ENCODE measurements around the gene PRDM15.

- TF ChIP-seq POLR2AphosphoS5 (IDR thresholded peaks at IDR 0.05; ENCODE audit: low read depth, low read length): no peak
- TF ChIP-seq CTCF (IDR thresholded peaks at IDR 0.05 in 2 of 3, conservative IDR thresholded peaks at IDR 0.05 in 1 of 3; ENCODE audit: borderline replicate concordance in 1 of 3, insufficient read depth in 1 of 3, low read depth in 2 of 3, low read length in 2 of 3): no peak
- no peak for TF ChIP-seq ZBTB33 (IDR thresholded peaks at IDR 0.05; ENCODE audit: extremely low read depth, insufficient replicate concordance, low read length)
- TF ChIP-seq EZH2 (IDR thresholded peaks at IDR 0.05): no peak
- TF ChIP-seq CEBPB (IDR thresholded peaks at IDR 0.05; ENCODE audit: low read depth): no peak
- TF ChIP-seq SRF (IDR thresholded peaks at IDR 0.05; ENCODE audit: low read depth): no peak
These were observed 20.5 kb upstream of the PRDM15 start for GRCh38 chr21:41899426-41900202.
